AG09319 (cell line): ENCODE measurements around the gene TGFBR3L.

Experiments
- DNase-seq: peaks from one replicate; pipeline ENCODE4 v3.0.0-alpha.2; 2010; ENCODE audit warnings: low read depth; ENCODE audit errors: extremely low read depth
- CTCF ChIP-seq: IDR thresholded peaks from 2 replicates; pipeline ENCODE4 v1.5.1; 2011; ENCODE audit warnings: low read depth, mild to moderate bottlenecking, inconsistent platforms, low read length, moderate library complexity

The TGFBR3L gene

DNA sequence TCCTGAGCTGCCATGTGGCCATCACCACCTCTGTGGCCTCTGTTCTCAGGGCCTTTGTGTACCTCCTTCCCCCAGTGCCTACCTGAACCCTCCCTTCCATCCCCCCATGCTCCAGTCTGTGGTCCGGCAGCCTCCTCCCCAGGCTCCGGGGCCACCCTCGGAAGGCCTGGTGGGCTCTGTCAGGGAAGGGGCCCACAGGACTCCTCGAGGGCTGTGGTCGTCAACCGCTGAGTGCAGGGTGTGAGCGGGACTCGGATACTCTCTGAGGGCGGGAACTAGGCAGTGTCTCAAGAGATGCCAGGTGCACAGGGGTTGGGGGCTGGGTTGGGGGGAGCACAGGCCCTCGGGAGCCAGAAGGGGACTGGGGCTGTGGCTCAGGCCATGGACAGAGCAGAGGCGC is 7.1 kb upstream of the TGFBR3L start:
- TF ChIP-seq CTCF: no peak
- no peak for DNase-seq

DNA sequence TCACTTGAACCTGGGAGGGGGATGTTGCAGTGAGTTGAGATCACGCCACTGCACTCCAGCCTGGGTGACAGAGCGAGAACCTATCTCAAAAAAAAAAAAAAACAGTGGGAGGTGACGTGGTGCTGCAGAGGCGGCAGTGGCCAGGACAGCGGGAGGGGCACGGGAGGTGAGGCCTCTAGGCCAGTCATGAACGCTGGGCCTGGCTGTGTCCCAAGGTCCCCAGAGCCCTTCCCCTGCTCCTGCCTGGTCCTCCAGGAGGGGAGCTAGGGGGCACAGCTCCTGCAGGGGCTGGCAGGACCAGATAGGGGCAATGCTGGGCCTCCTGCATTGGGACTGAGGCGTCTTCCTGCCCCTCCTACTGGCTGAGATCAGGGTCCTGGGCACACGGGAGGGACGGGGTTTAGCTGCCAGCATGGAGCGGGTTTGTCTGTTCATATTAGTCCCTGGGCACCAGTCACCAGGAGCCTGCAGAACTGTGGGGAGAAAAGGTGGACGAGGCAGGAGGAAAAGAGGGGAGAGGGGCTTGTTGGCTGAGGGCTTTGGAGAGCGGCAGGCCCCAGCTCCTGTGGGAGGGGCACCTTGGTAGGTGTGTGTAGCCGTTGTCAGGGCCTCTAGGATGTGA is 6.4 kb upstream of the TGFBR3L start:
- no peak for TF ChIP-seq CTCF
- no peak for DNase-seq

GRCh38 chr19:7908742-7909461 is 5.7 kb upstream of the TGFBR3L start:
- DNase-seq: no peak
- TF ChIP-seq CTCF: no peak

- no peak for TF ChIP-seq CTCF
- no peak for DNase-seq
Observed at GRCh38 chr19:7909471-7910067, 5.1 kb upstream of the TGFBR3L start.

- DNase-seq: no peak
- TF ChIP-seq CTCF: no peak
Observed at GRCh38 chr19:7910321-7911161, 4.1 kb upstream of the TGFBR3L start.

GRCh38 chr19:7911508-7912143 is 3.0 kb upstream of the TGFBR3L start:
- no peak for DNase-seq
- TF ChIP-seq CTCF: no peak
